K562 (cell line): ENCODE measurements around the gene CACNG3. TPM values are rescaled to one million over a fixed set of nuclear protein-coding genes. Genes with fewer than 3 reads are reported as not detected.

Source experiments
- ATAC-seq: fragments of 200-7000 bp; cut with Tn5 transposase; 3 replicates; pipeline ENCODE4 v1.9.1; 2020; ENCODE audit warnings: moderate library complexity
- BruUV-seq: library from RNA; stranded (reverse); fragments of 400-500 nt; replicated peaks from 2 replicates; lab custom pipeline; 2021; lab: Mats Ljungman, UMichigan
- CTCF ChIA-PET: fragments of 300-600 bp; formaldehyde crosslinking; extraction: SDS; loops from one replicate; lab custom pipeline; 2021; ENCODE audit warnings: low intra/inter-chr PET ratio; lab: Yijun Ruan, JAX
- POLR2A ChIA-PET: fragments of 300-600, 350-650 bp; sonication (Branson Sonifier 250); formaldehyde crosslinking; extraction: SDS; loops from one replicate; lab custom pipeline; 2021; ENCODE audit warnings: antibody characterized with exemption, inconsistent platforms; lab: Yijun Ruan, JAX
- DNase-seq, 4 experiments: peaks; one replicate each; pipeline versions ENCODE4 v3.0.0 to v3.0.0-alpha.2; 2011 to 2018; ENCODE audit warnings: low spot score in 3 of 4, mixed read lengths in 3 of 4; ENCODE audit errors: extremely low read depth in 1 of 4
- FAIRE-seq: peaks from 2 replicates; lab custom pipeline; 2011; peaks lifted over from hg19 to GRCh38; lab: Jason Lieb, UNC
- H2AFZ ChIP-seq: 2 replicates; pipeline ENCODE4 v1.6.0; 2011; ENCODE audit warnings: low read depth, low read length, control low read depth, inconsistent platforms
- H3K27ac ChIP-seq: fragments of 200-600 bp; 3 replicates; pipeline ENCODE4 v1.8.0; 2011; ENCODE audit warnings: low read depth, mild to moderate bottlenecking, control low read depth, inconsistent platforms, low read length, moderate library complexity, mixed read lengths; ENCODE audit errors: extremely low read depth
- H3K27me3 ChIP-seq, 2 experiments: fragments of 300-600 bp in 1 of 2; 2 replicates in 1 of 2; 3 replicates in 1 of 2; pipeline versions ENCODE4 v1.6.0 to v1.8.0; 2011; ENCODE audit warnings: inconsistent platforms in 2 of 2, low read length in 2 of 2, mild to moderate bottlenecking in 1 of 2, mixed read lengths in 1 of 2, moderate library complexity in 1 of 2; ENCODE audit not compliant: control insufficient read depth in 2 of 2, insufficient read depth in 2 of 2
- H3K36me3 ChIP-seq: fragments of 300-600 bp; 3 replicates; pipeline ENCODE4 v1.8.0; 2011; ENCODE audit warnings: mild to moderate bottlenecking, low read length, inconsistent platforms; ENCODE audit not compliant: control insufficient read depth, insufficient read depth
- H3K4me1 ChIP-seq, 2 experiments: fragments of 200-600 bp in 1 of 2; replicated peaks in 1 of 2; 2 replicates in 1 of 2; 3 replicates in 1 of 2; pipeline versions ENCODE4 v1.5.1 to v1.8.0; 2011; ENCODE audit warnings: inconsistent platforms in 2 of 2, low read length in 2 of 2, mild to moderate bottlenecking in 1 of 2, mixed read lengths in 1 of 2, moderate library complexity in 1 of 2; ENCODE audit not compliant: control insufficient read depth in 2 of 2, insufficient read depth in 2 of 2
- H3K4me2 ChIP-seq: 2 replicates; pipeline ENCODE4 v1.6.1; 2011; ENCODE audit warnings: low read length, control low read depth, inconsistent platforms, mixed read lengths; ENCODE audit not compliant: insufficient read depth
- H3K4me3 ChIP-seq: fragments of 200-600 bp; sonication (generic), shearing (Covaris generic); 2 replicates; pipeline ENCODE4 v1.5.1; 2016; ENCODE audit warnings: control low read depth, inconsistent platforms
- H3K79me2 ChIP-seq: fragments of 200-600 bp; 3 replicates; pipeline ENCODE4 v1.8.0; 2011; ENCODE audit warnings: low read length, inconsistent platforms; ENCODE audit not compliant: control insufficient read depth, insufficient read depth
- H3K9ac ChIP-seq, 2 experiments: 2 replicates each; pipeline versions ENCODE4 v1.6.0 to v1.6.1; 2011; ENCODE audit warnings: low read depth in 2 of 2, low read length in 2 of 2, control low read depth in 1 of 2, inconsistent platforms in 1 of 2, mild to moderate bottlenecking in 1 of 2, mixed read lengths in 1 of 2; ENCODE audit not compliant: insufficient read depth in 1 of 2
- H3K9me1 ChIP-seq: one replicate; pipeline ENCODE4 v1.6.0; 2011; ENCODE audit warnings: inconsistent platforms, mild to moderate bottlenecking, low read length, moderate library complexity; ENCODE audit not compliant: control insufficient read depth, insufficient read depth
- H3K9me3 ChIP-seq: replicated peaks from 2 replicates; pipeline ENCODE4 v1.5.1; 2011; ENCODE audit warnings: low read depth, low read length, inconsistent platforms; ENCODE audit not compliant: control insufficient read depth, insufficient read depth
- H4K20me1 ChIP-seq: replicated peaks from 2 replicates; pipeline ENCODE4 v1.6.1; 2011; ENCODE audit warnings: low read length, inconsistent platforms, mixed read lengths; ENCODE audit not compliant: control insufficient read depth, insufficient read depth
- CSDE1 ChIP-seq, 2 experiments: fragments of 450-650 bp; IDR thresholded peaks; 2 replicates each; pipeline ENCODE4 v1.6.1; 2016; ENCODE audit warnings: mild to moderate bottlenecking in 1 of 2
- FOXM1 ChIP-seq, 2 experiments: fragments of 450-650 bp in 1 of 2; sonication (generic) in 1 of 2; formaldehyde crosslinking in 1 of 2; IDR thresholded peaks; 2 replicates each; pipeline versions ENCODE4 v1.6.1 to v1.9.0; 2017 to 2022; ENCODE audit warnings: low read depth in 2 of 2, mild to moderate bottlenecking in 2 of 2, missing genetic modification reagents in 1 of 2, moderate library complexity in 1 of 2
- HDAC1 ChIP-seq, 2 experiments: fragments of 450-650 bp; IDR thresholded peaks; 2 replicates each; pipeline ENCODE4 v1.6.1; 2016 to 2017; ENCODE audit warnings: inconsistent platforms in 1 of 2, mild to moderate bottlenecking in 1 of 2, moderate library complexity in 1 of 2
- LARP7 ChIP-seq: fragments of 450-650 bp; IDR thresholded peaks from 2 replicates; pipeline ENCODE4 v1.6.1; 2016
- MIER1 ChIP-seq: fragments of 450-650 bp; IDR thresholded peaks from 2 replicates; pipeline ENCODE4 v1.6.1; 2016; ENCODE audit warnings: antibody characterized with exemption, mild to moderate bottlenecking, low read depth
- MYNN ChIP-seq, 2 experiments: sonication (generic); formaldehyde crosslinking in 1 of 2; IDR thresholded peaks; 2 replicates each; pipeline versions ENCODE4 v1.5.0 to v1.6.1; 2016 to 2020; ENCODE audit warnings: antibody characterized with exemption in 1 of 2, missing genetic modification reagents in 1 of 2
- NBN ChIP-seq: fragments of 450-650 bp; IDR thresholded peaks from 2 replicates; pipeline ENCODE4 v1.6.1; 2016; ENCODE audit warnings: low read depth, mild to moderate bottlenecking
- RBM25 ChIP-seq: fragments of 200-400 bp; formaldehyde crosslinking; IDR thresholded peaks from 2 replicates; pipeline ENCODE4 v1.6.1; 2018; ENCODE audit warnings: low read length, low read depth, moderate library complexity; ENCODE audit not compliant: severe bottlenecking
- TSC22D4 ChIP-seq: fragments of 450-650 bp; IDR thresholded peaks from 2 replicates; pipeline ENCODE4 v1.6.1; 2016; ENCODE audit warnings: missing genetic modification characterization, missing biosample characterization, control low read depth
- XRCC3 ChIP-seq: fragments of 450-650 bp; IDR thresholded peaks from 2 replicates; pipeline ENCODE4 v1.6.1; 2017; ENCODE audit warnings: mild to moderate bottlenecking, moderate library complexity
- ZNF12 ChIP-seq: sonication (generic); formaldehyde crosslinking; IDR thresholded peaks from 2 replicates; pipeline ENCODE4 v1.4.0; 2020; ENCODE audit warnings: mild to moderate bottlenecking, missing genetic modification reagents
- ZNF431 ChIP-seq: sonication (generic); formaldehyde crosslinking; IDR thresholded peaks from 2 replicates; pipeline ENCODE4 v1.8.0; 2022; ENCODE audit warnings: mild to moderate bottlenecking, missing genetic modification reagents
- WGBS: fragments of 100-300 bp; shearing (Covaris generic); methylation state at CpG from one replicate; pipeline ENCODE4 v1.1.6; 2016; ENCODE audit warnings: low coverage, mixed read lengths; ENCODE audit not compliant: insufficient coverage; ENCODE audit errors: missing lambda C conversion rate; 5-methylcytosine and 5-hydroxymethylcytosine counted together
- in situ Hi-C: fragments of 300-500 bp; cut with MboI; formaldehyde crosslinking; loops from 4 replicates; pipeline ENCODE4 v1.15.0; 2018; ENCODE audit warnings: inconsistent platforms, mixed read lengths
- intact Hi-C: fragments of 100-400 bp; cut with micrococcal nuclease; formaldehyde crosslinking; loops from 2 replicates; pipeline ENCODE4 v1.14.2; 2022
- polyA plus RNA-seq, 8 experiments: library from polyadenylated mRNA; depleted of rRNA in 4 of 8; stranded (reverse) in 5 of 8; unstranded in 3 of 8; fragments of >200 nt; fragmentation: Nextera tagmentation in 2 of 8; fragmentation: Illumina TruSeq in 1 of 8; extraction: Ambion mirVana in 2 of 8; extraction: Trizol in 1 of 8; gene quantifications; 2 replicates each; pipeline versions ENCODE4 v1.2.1 to v1.2.3, GENCODE V29; 2011 to 2014; ENCODE audit warnings: inconsistent platforms in 1 of 8, missing spikeins in 1 of 8
- total RNA-seq, 7 experiments: library from RNA; depleted of rRNA in 6 of 7; stranded (reverse); fragments of >200 nt in 6 of 7; fragmentation: Illumina TruSeq in 2 of 7; extraction: Trizol in 2 of 7; gene quantifications; 2 replicates each; pipeline versions ENCODE4 v1.2.1 to v1.2.3, GENCODE V29; 2011 to 2021; ENCODE audit warnings: low replicate concordance in 1 of 7
- TF ChIP-seq, protein P1 (sequence below): fragments of 200-800 bp; sonication (Bioruptor generic); IDR thresholded peaks from 2 replicates; pipeline ENCODE4 v1.6.1; 2017; ENCODE audit warnings: missing genetic modification characterization, missing compliant biosample characterization
- TF ChIP-seq, protein P2 (sequence below): fragments of 450-650 bp; conservative IDR thresholded peaks from 2 replicates; pipeline ENCODE4 v1.6.1; 2016; ENCODE audit warnings: missing genetic modification characterization, low read depth, mild to moderate bottlenecking, missing compliant biosample characterization, moderate library complexity
- TF ChIP-seq, protein P3 (sequence below): fragments of 250-450 bp; sonication (Bioruptor Pico); IDR thresholded peaks from 2 replicates; pipeline ENCODE4 v1.5.0; 2021; ENCODE audit warnings: mild to moderate bottlenecking, moderate library complexity

The CACNG3 gene
- total and polyA plus RNA-seq, 9 of the 15 experiments (the other 6 are each of a cell fraction or from before 2014, with no cell fraction given): not detected

DNA sequence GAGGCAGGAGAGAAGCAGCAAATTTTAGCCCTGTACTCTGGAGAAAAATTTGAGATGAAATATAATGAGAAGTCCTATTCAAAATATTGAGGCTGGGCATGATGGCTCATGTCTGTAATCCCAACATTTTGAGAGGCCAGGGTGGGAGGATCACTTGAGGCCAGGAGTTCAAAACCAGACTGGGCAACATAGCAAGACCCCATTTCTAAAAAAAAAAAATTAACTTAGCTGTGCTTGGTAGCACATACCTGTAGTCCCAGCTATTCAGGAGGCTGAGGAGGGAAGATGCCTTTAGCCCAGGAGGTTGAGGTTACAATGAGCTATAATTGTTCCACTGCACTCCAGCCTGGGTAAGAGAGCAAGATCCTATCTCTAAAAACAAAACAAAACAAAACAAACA is 103.4 kb downstream of the CACNG3 start (continued):
- TF ChIP-seq, protein P1, sequence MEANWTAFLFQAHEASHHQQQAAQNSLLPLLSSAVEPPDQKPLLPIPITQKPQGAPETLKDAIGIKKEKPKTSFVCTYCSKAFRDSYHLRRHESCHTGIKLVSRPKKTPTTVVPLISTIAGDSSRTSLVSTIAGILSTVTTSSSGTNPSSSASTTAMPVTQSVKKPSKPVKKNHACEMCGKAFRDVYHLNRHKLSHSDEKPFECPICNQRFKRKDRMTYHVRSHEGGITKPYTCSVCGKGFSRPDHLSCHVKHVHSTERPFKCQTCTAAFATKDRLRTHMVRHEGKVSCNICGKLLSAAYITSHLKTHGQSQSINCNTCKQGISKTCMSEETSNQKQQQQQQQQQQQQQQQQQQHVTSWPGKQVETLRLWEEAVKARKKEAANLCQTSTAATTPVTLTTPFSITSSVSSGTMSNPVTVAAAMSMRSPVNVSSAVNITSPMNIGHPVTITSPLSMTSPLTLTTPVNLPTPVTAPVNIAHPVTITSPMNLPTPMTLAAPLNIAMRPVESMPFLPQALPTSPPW (CRISPR knock-in tag): no peak
- TF ChIP-seq RBM25: peak; percentile 42
- no peak for TF ChIP-seq NBN

DNA sequence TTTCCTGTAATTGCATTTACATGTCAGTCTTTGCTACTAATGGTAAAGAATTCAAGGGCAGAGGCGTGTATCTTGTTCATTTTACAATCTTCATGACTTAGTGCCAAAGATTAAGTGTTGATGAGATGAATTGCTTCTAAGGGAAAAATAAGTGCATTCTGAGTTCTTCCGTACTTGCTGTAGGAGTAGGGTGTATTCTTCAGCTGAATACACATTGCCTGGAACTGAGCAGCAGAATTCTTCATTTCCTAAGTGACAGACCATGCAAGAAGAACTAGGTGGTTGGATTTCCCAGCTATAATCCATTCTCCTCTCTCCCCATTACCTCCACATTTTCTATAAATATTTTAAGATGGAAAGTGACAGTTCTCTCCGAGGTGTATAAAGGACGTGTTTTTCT is 104.8 kb downstream of the CACNG3 start:
- no peak overlapping the region for H3K9ac ChIP-seq
- no TSS peak for BruUV-seq
- no peaks in the 10 kb centered on the region for H3K9me3 ChIP-seq
- H3K27ac ChIP-seq: no peak overlapping the region
- WGBS: 0% methylated on average over 4 of the region's 4 CpGs
- TF ChIP-seq MYNN (IDR thresholded peaks at IDR 0.05) (no peak), MYNN (CRISPR knock-in tag; IDR thresholded peaks at IDR 0.05) (no peak), ZNF431 (CRISPR knock-in tag) (no peak), LARP7 (no peak), ZNF12 (CRISPR knock-in tag) (no peak), TSC22D4 (tag) (no peak), FOXM1 (IDR thresholded peaks at IDR 0.05; ENCODE audit: low read depth) (no peak), FOXM1 (CRISPR knock-in tag; IDR thresholded peaks at IDR 0.05; ENCODE audit: low read depth) (no peak), HDAC1 (IDR thresholded peaks at IDR 0.05) (no peak), CSDE1 (IDR thresholded peaks at IDR 0.05) (no peak), XRCC3 (no peak), MIER1 (no peak)
- TF ChIP-seq, protein P2, sequence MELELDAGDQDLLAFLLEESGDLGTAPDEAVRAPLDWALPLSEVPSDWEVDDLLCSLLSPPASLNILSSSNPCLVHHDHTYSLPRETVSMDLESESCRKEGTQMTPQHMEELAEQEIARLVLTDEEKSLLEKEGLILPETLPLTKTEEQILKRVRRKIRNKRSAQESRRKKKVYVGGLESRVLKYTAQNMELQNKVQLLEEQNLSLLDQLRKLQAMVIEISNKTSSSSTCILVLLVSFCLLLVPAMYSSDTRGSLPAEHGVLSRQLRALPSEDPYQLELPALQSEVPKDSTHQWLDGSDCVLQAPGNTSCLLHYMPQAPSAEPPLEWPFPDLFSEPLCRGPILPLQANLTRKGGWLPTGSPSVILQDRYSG (tag): no peak
- TF ChIP-seq, protein P3, sequence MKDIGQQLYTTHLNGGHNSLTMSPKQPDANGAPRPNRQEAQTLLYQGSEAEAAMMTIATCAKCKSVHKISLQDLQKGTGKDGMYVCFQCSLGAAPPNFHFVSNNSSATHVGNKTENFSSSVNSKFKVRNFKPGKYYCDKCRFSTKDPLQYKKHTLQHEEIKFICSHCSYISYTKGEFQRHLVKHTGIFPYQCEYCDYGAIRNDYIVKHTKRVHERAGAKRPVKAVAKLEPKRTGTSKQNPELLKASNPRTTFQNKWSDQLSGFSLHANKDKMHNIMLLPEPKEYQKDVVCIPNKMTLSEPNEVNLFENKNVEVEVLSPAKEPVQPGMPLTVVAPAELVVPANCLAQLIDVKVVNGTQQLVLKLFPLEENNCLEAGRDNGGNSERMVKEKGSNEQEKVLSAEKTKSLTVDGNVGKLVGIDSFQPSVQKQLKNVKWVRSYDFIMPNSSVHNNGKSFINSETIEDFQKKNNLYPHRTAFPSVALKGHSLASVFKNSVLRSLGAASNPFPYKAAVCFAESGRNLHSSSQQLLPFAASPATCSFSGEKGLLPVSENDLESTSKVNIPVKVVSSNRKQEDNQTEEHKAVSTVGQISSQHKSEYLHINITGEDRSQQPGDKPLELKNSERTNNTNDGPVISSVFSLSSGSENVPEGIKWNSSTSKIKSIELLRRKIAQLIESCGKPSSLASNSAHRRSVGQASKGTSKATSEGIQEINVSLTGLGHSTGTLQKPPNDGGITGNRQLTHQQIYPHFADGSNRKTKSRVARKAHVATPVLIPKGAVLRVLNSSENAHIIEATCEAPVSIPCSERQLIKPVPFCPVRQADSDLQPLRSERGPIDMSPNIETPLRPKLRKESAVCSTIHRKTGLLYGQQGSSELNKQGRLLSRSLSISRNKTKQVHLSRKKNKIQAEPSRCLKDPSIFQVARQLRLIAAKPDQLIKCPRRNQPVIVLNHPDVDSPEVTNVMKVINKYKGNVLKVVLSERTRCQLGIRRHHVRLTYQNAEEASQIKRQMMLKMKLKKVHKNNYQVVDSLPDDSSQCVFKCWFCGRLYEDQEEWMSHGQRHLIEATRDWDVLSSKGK (CRISPR knock-in tag): no peak
- H3K4me3 ChIP-seq: no peak overlapping the region
- no peaks in the 10 kb centered on the region for H4K20me1 ChIP-seq
- peaks cover 9 to 32% of the 10 kb centered on the region in 2 experiments for H3K27me3 ChIP-seq
- no peak for FAIRE-seq
- no peaks in the 10 kb centered on the region for H3K36me3 ChIP-seq
- no peak overlapping the region for H3K4me2 ChIP-seq
- no peaks in the 10 kb centered on the region for H3K9me1 ChIP-seq
- POLR2A ChIA-PET: interaction anchor here (0.8 to 1.1 kb wide), 2 partner anchors 98 to 281 kb away, joined by 3 to 4 read pairs; no protein-coding TSS in a partner anchor
- H2AFZ ChIP-seq: no peak overlapping the region
- H3K4me1 ChIP-seq: no peaks in the 10 kb centered on the region
- no peak for ATAC-seq
- no peak for DNase-seq
- H3K79me2 ChIP-seq: no peaks in the 10 kb centered on the region
- in situ Hi-C loops (no loop called here), intact Hi-C loops (no loop called here)
- CTCF ChIA-PET: no interaction called here
